Uterus (tissue), 2 donors: ENCODE results near the gene EIF4EBP3.

Experiments
- CTCF ChIP-seq, 4 experiments: fragments of 200-600 bp in 2 of 4; fragments of 450-650 bp in 2 of 4; sonication (generic) in 2 of 4; IDR thresholded peaks; one replicate each; pipeline ENCODE4 v1.5.1; 2016 to 2019; ENCODE audit warnings: antibody characterized with exemption in 4 of 4, mild to moderate bottlenecking in 2 of 4, moderate library complexity in 1 of 4
- POLR2A ChIP-seq, 2 donors: fragments of 450-650 bp; IDR thresholded peaks; one replicate each; pipeline ENCODE4 v1.6.1; 2016; ENCODE audit warnings: antibody characterized with exemption in 2 of 2, mild to moderate bottlenecking in 1 of 2, moderate library complexity in 1 of 2

GRCh38 chr5:140560227-140560626 is 12.8 kb downstream of the EIF4EBP3 start:
- no peak for TF ChIP-seq CTCF (IDR thresholded peaks at IDR 0.05)
- TF ChIP-seq POLR2A (IDR thresholded peaks at IDR 0.05) = no peak
